ENCODE data around the gene PTGIS.

PTGIS gene

DNA sequence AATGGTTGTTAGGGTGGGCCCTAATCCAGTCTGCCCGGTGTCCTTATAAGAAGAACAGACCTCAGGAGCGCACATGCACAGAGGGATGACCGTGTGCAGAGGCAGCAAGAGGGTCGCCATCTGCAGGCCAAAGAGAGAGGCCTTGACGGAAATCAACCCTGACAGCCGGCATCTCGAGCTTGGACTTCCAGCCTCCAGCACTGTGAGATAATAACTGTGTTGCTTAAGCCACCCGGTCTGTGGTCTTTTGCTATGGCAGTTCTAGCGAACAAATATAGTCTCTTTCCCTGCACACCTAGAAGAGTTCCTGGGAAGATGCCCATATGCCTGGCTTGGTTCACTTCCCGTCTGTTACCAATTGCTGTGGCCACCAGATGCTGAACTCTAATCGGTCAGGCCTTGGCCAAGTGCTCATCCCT, 35.3 kb upstream of the PTGIS start:
- no peak for DNase-seq
- H3K27me3 Mint-ChIP-seq = peaks cover 8% of the 10 kb centered on the region
- H3K4me3 Mint-ChIP-seq = no peak overlapping the region
- H3K27ac Mint-ChIP-seq = no peak overlapping the region
- peaks cover under 1% of the 10 kb centered on the region for H3K9me3 Mint-ChIP-seq
- H3K4me1 Mint-ChIP-seq = peaks cover 50% of the 10 kb centered on the region
- CTCF ChIA-PET = interaction anchor here (1.3 to 16.8 kb wide), 3 partner anchors 63 to 245 kb away, joined by 3 to 532 read pairs (median 4); no protein-coding TSS in a partner anchor
- peaks cover 20% of the 10 kb centered on the region for H3K36me3 Mint-ChIP-seq

DNA sequence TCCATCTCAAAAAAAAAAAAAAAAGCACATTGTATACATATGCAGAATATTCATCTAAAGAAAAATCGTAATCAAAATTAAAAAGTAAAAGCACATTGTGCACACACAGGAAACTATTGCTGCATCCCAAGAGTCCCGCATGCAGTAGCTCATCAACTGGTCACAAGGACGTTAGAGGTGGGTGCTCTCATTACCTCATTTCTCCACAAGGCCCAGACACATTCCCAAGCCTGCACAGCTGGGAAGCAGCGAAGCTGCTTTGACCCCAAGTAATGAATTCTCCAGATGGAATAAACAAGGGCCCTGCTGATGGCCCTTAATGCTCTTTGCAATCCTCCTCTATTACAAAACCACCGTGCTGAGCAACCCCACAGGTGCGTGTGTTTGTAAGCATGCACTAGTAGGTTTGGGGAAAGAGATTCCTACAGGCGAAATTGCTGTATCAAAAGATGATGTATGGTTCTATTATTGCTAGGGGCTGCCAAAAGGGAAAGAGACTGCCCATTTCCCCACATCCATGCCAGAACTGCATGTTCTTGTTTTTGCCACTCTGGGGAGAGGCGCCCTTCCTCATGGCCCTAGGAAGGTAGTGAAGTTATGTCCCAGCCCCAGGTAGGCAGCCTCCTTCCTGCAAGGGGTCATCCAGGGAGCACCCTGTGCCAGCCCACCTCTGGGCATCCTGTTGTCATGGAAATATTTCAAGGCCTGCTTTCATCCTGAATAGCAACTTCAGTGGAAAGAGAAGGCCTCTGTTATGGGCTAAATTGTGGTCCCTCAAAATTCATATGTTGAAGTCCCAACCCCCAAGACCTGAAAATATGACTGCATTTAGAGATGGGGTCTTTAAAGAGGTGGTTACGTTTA, 34.6 kb upstream of the PTGIS start:
- Mint-ChIP-seq H3K4me1 (peaks cover 52% of the 10 kb centered on the region), H3K36me3 (peaks cover 23% of the 10 kb centered on the region), H3K4me3 (no peak overlapping the region), H3K27me3 (peaks cover 4% of the 10 kb centered on the region), H3K27ac (no peak overlapping the region), H3K9me3 (peaks cover 5% of the 10 kb centered on the region)
- CTCF ChIA-PET = interaction anchor here (0.6 to 16.8 kb wide), 4 partner anchors 62 to 244 kb away, joined by 3 to 532 read pairs (median 4); no protein-coding TSS in a partner anchor
- DNase-seq = no peak

GRCh38 chr20:49601153-49601924, 33.4 kb upstream of the PTGIS start:
- H3K27ac Mint-ChIP-seq = peak overlapping the region; percentile 39
- peaks cover 4% of the 10 kb centered on the region for H3K27me3 Mint-ChIP-seq
- no peak overlapping the region for H3K4me3 Mint-ChIP-seq
- H3K36me3 Mint-ChIP-seq = peaks cover 29% of the 10 kb centered on the region
- no peak for DNase-seq
- peaks cover 58% of the 10 kb centered on the region for H3K4me1 Mint-ChIP-seq
- peaks cover 9% of the 10 kb centered on the region for H3K9me3 Mint-ChIP-seq
- CTCF ChIA-PET = interaction anchor here (0.9 to 16.8 kb wide), 4 partner anchors 8 to 220 kb away, joined by 3 to 532 read pairs (median 32); no protein-coding TSS in a partner anchor

DNA sequence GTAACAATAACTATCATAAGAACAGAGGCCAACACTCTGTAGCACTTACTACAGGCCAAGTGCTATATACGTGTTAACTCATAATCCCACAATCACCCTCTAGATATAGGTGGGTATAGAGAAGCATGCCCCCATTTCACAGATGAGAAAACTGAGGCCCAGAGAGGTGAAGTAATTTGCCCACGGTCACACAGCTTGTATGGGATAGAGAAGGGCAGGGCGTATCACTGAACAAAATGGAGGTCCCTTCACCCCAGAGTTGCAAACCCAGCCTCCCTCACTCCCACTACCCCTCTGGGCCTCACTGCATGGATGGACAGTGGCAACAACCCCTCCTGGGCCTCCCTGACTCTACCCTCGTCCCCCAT, 31.8 kb upstream of the PTGIS start:
- DNase-seq = no peak
- Mint-ChIP-seq H3K4me1 (peaks cover 70% of the 10 kb centered on the region), H3K9me3 (peaks cover 10% of the 10 kb centered on the region), H3K36me3 (peaks cover 41% of the 10 kb centered on the region), H3K27me3 (peaks cover 4% of the 10 kb centered on the region), H3K4me3 (no peak overlapping the region), H3K27ac (no peak overlapping the region)
- CTCF ChIA-PET = interaction anchor here (8.2 to 16.8 kb wide), 2 partner anchors 9 to 59 kb away, joined by 60 to 532 read pairs; no protein-coding TSS in a partner anchor

DNA sequence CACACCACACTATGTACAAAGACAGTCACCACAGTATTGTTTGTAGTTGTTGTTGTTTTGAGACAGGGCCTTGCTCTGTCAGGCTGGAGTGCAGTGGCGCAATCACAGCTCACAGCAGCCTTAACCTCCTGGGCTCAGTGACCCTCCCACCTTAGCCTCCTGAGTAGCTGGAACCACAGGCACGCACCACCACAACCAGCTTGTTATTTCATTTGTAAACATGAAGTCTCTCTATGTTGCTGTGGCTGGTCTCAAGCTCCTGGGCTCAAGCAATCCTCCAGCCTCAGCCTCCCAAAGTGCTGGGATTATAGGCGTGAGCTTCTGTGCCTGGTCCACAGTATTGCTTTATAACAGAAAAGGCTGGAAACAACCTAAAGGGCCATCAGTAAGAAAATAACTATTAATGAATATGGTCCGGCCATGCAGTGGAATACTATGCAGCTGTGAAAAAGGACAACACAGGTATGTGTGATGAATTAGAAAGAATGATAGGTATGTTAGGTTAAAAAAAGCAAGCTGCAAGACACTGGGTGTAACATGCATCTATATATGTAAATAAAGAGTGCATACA, 30.0 kb upstream of the PTGIS start:
- DNase-seq = no peak
- Mint-ChIP-seq H3K4me1 (peaks cover 77% of the 10 kb centered on the region), H3K36me3 (peaks cover 42% of the 10 kb centered on the region), H3K27me3 (no peaks in the 10 kb centered on the region), H3K9me3 (peaks cover 10% of the 10 kb centered on the region), H3K4me3 (no peak overlapping the region), H3K27ac (peak overlapping the region; percentile 95)
- CTCF ChIA-PET = interaction anchor here (1.2 to 8.2 kb wide), 3 partner anchors 11 to 57 kb away, joined by 6 to 60 read pairs (median 57); no protein-coding TSS in a partner anchor

- peaks cover 19% of the 10 kb centered on the region for H3K9me3 Mint-ChIP-seq
- H3K4me3 Mint-ChIP-seq = peak overlapping the region; percentile 76
- H3K27ac Mint-ChIP-seq = peak overlapping the region; percentile 98
- peaks cover 3% of the 10 kb centered on the region for H3K27me3 Mint-ChIP-seq
- DNase-seq = peak; percentile 65
- peaks cover 48% of the 10 kb centered on the region for H3K36me3 Mint-ChIP-seq
- H3K4me1 Mint-ChIP-seq = peaks cover 88% of the 10 kb centered on the region
- CTCF ChIA-PET = interaction anchor here (0.7 to 8.2 kb wide), 7 partner anchors 9 to 250 kb away, joined by 3 to 60 read pairs (median 4); no protein-coding TSS in a partner anchor
Observed at GRCh38 chr20:49595811-49596561, 28.0 kb upstream of the PTGIS start.

GRCh38 chr20:49595346-49595745, 27.4 kb upstream of the PTGIS start:
- CTCF ChIA-PET = interaction anchor here (1.0 to 8.2 kb wide), 4 partner anchors 9 to 54 kb away, joined by 3 to 60 read pairs (median 31); no protein-coding TSS in a partner anchor
- peak overlapping the region; percentile 98 for H3K27ac Mint-ChIP-seq
- peaks cover 47% of the 10 kb centered on the region for H3K36me3 Mint-ChIP-seq
- H3K4me3 Mint-ChIP-seq = peak overlapping the region; percentile 76
- H3K9me3 Mint-ChIP-seq = peaks cover 22% of the 10 kb centered on the region
- H3K4me1 Mint-ChIP-seq = peaks cover 89% of the 10 kb centered on the region
- DNase-seq = no peak
- H3K27me3 Mint-ChIP-seq = peaks cover 3% of the 10 kb centered on the region

- H3K9me3 Mint-ChIP-seq = peaks cover 27% of the 10 kb centered on the region
- peak overlapping the region; percentile 76 for H3K4me3 Mint-ChIP-seq
- H3K36me3 Mint-ChIP-seq = peaks cover 51% of the 10 kb centered on the region
- H3K27me3 Mint-ChIP-seq = peaks cover 7% of the 10 kb centered on the region
- no peak for DNase-seq
- CTCF ChIA-PET = interaction anchor here (0.9 to 8.2 kb wide), 5 partner anchors 10 to 476 kb away, joined by 3 to 60 read pairs (median 5); no protein-coding TSS in a partner anchor
- peak overlapping the region; percentile 98 for H3K27ac Mint-ChIP-seq
- H3K4me1 Mint-ChIP-seq = peaks cover 90% of the 10 kb centered on the region
Observed at GRCh38 chr20:49594931-49595315, 27.0 kb upstream of the PTGIS start.

DNA sequence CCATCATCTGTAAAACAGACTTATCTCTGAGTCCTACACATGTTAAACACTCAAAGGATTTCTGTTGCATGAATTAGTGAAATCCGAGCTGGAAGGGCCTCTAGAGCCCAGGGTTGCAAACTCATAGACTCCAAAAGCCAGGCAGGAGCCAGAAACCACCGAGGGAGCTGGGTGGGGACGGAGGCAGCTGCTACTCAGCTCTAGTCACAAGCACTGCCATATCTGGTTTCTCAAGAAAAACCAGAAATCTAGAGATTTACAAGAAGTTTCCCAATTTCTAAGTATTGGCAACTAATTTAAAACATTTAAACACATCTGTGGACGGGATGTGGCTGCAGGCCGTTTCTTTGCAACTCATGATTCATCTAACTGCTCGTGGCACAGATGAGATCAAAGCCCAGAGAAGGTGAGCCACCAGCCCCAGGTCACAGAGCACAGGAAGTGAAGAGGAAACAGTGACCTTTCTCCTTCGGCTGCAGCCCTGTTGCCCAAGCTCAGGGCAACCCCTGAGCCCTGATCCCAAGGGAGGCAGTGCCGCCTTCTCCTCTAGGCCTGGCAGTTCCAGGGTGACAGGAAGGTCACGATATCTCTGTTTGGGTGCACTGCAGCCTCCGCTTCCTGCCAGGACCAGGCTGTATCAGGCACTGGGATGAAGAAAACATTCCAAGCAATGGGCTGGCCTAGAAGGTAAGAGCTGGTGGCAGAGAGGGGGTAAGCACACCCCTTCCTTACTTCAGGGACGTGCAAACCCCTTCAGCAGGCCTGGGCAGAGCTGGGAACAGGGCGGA, 26.4 kb upstream of the PTGIS start:
- peaks cover 90% of the 10 kb centered on the region for H3K4me1 Mint-ChIP-seq
- peak overlapping the region; percentile 76 for H3K4me3 Mint-ChIP-seq
- H3K27ac Mint-ChIP-seq = peak overlapping the region; percentile 98
- peaks cover 29% of the 10 kb centered on the region for H3K9me3 Mint-ChIP-seq
- peak; percentile 86 for DNase-seq
- peaks cover 56% of the 10 kb centered on the region for H3K36me3 Mint-ChIP-seq
- peaks cover 7% of the 10 kb centered on the region for H3K27me3 Mint-ChIP-seq
- CTCF ChIA-PET = interaction anchor here (0.7 to 8.2 kb wide), 6 partner anchors 15 to 477 kb away, joined by 3 to 60 read pairs (median 4); no protein-coding TSS in a partner anchor

DNA sequence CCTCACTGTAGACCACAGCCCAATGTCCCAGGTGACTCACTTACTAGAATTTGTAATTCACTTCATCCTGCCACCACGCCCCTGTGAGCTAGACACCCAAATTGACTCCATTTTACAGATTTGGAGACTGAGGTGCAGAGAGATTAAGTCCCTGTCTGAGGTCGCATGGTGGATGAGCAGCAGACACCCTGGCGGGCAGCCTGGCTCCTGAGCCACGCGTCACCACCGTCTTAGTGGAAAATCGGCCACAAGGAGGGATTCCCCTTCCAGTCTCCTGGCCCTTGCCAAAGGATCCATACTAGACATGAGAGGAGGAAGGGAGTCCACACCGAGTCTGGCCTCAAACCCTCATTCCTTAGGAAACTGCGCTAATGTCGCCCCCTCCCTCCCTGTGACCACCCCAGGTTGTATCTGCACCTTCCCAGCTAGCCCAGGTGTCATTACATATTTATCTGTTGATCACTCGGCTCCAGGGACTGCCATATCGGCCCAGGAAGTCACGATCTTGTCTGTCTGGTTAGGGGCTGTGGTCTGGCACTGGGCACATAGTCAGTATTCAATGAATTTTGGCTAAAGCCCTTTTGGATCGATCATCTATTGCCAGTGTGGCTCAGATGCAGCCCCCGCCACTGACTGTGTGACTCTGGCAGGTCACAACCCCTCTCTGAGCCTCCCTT, 25.7 kb upstream of the PTGIS start:
- Mint-ChIP-seq H3K9me3 (peaks cover 29% of the 10 kb centered on the region), H3K36me3 (peaks cover 59% of the 10 kb centered on the region)

GRCh38 chr20:49592120-49592519, 24.2 kb upstream of the PTGIS start:
- no peak for DNase-seq
- Mint-ChIP-seq H3K9me3 (peaks cover 21% of the 10 kb centered on the region), H3K27me3 (peaks cover 21% of the 10 kb centered on the region), H3K36me3 (peaks cover 49% of the 10 kb centered on the region), H3K4me3 (no peak overlapping the region), H3K4me1 (peaks cover 77% of the 10 kb centered on the region), H3K27ac (peak overlapping the region; percentile 98)
- CTCF ChIA-PET = interaction anchor here (1.2 kb wide), 1 partner anchor 17 kb away, joined by 4 read pairs; no protein-coding TSS in a partner anchor

More for the DNA sequence above, 25.7 kb upstream of the PTGIS start:
- Mint-ChIP-seq H3K4me3 (peak overlapping the region; percentile 76), H3K4me1 (peaks cover 90% of the 10 kb centered on the region), H3K27ac (peak overlapping the region; percentile 98), H3K27me3 (peaks cover 8% of the 10 kb centered on the region)
- CTCF ChIA-PET = interaction anchor here (0.7 to 8.2 kb wide), 7 partner anchors 10 to 478 kb away, joined by 3 to 60 read pairs (median 4); no protein-coding TSS in a partner anchor
- peak; percentile 30 for DNase-seq

Measured in activated naive CD4-positive, alpha-beta T cell treated with anti-CD3 and anti-CD28 coated beads, Interleukin-2, amount 10 ng/mL, durations not matched to agents 7 days and 5 days (primary cell).